ENCODE data around the gene FGD4.
"Not testable (repeated sequence)": the region's sequence is repeated elsewhere in the genome, so short reads cannot be mapped to it uniquely, and the experiment has no call there.

GRCh38 chr12:32533506-32533905, 134.1 kb downstream of the FGD4 start:
- TF ChIP-seq, protein P1, sequence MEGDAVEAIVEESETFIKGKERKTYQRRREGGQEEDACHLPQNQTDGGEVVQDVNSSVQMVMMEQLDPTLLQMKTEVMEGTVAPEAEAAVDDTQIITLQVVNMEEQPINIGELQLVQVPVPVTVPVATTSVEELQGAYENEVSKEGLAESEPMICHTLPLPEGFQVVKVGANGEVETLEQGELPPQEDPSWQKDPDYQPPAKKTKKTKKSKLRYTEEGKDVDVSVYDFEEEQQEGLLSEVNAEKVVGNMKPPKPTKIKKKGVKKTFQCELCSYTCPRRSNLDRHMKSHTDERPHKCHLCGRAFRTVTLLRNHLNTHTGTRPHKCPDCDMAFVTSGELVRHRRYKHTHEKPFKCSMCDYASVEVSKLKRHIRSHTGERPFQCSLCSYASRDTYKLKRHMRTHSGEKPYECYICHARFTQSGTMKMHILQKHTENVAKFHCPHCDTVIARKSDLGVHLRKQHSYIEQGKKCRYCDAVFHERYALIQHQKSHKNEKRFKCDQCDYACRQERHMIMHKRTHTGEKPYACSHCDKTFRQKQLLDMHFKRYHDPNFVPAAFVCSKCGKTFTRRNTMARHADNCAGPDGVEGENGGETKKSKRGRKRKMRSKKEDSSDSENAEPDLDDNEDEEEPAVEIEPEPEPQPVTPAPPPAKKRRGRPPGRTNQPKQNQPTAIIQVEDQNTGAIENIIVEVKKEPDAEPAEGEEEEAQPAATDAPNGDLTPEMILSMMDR (IDR thresholded peaks at IDR 0.05; ENCODE audit: extremely low read depth in 1 of 2, insufficient read depth in 1 of 2, low read depth in 1 of 2, low read length in 2 of 2) = not testable (repeated sequence)
- not testable (repeated sequence) for TF ChIP-seq POLR2AphosphoS5 (IDR thresholded peaks at IDR 0.05; ENCODE audit: insufficient read depth, low read depth, low read length); JUN (IDR thresholded peaks at IDR 0.05; ENCODE audit: borderline replicate concordance, insufficient read depth, insufficient read length, low read depth); POLR2A (IDR thresholded peaks at IDR 0.05; ENCODE audit: low read depth, low read length); MAX (IDR thresholded peaks at IDR 0.05; ENCODE audit: insufficient read depth, insufficient read length); EZH2 (IDR thresholded peaks at IDR 0.05; ENCODE audit: borderline replicate concordance, low read depth, low read length, severe bottlenecking)

Data from endothelial cell of umbilical vein (primary cell).